NCI-H510A (cell line): ENCODE data around the gene LARGE1.

Source experiments
- DNase-seq: peaks from one replicate; lab custom pipeline; 2025; lab: John Stamatoyannopoulos, UW

Gene LARGE1

GRCh38 chr22:33913188-33913587, 7.1 kb downstream of the LARGE1 start:
- DNase-seq = no peak

GRCh38 chr22:33909911-33910310, 10.4 kb downstream of the LARGE1 start:
- no peak for DNase-seq

GRCh38 chr22:33909075-33909458, 11.2 kb downstream of the LARGE1 start:
- DNase-seq = no peak

GRCh38 chr22:33908171-33909074, 11.9 kb downstream of the LARGE1 start:
- DNase-seq = no peak

GRCh38 chr22:33906954-33907353, 13.3 kb downstream of the LARGE1 start:
- no peak for DNase-seq

GRCh38 chr22:33906475-33906874, 13.8 kb downstream of the LARGE1 start:
- no peak for DNase-seq

GRCh38 chr22:33903012-33903411, 17.3 kb downstream of the LARGE1 start:
- no peak for DNase-seq

- DNase-seq = no peak
These were observed 18.2 kb downstream of the LARGE1 start for GRCh38 chr22:33902073-33902472.

- DNase-seq = no peak
These were observed 22.2 kb downstream of the LARGE1 start for GRCh38 chr22:33898121-33898520.

GRCh38 chr22:33897448-33897835, 22.8 kb downstream of the LARGE1 start:
- no peak for DNase-seq

- no peak for DNase-seq
These were observed 23.5 kb downstream of the LARGE1 start for GRCh38 chr22:33896575-33897447.

- no peak for DNase-seq
These were observed 24.1 kb downstream of the LARGE1 start for GRCh38 chr22:33896154-33896553.

- DNase-seq = no peak
These were observed 24.8 kb downstream of the LARGE1 start for GRCh38 chr22:33895444-33895843.

GRCh38 chr22:33894515-33894914, 25.8 kb downstream of the LARGE1 start:
- no peak for DNase-seq

GRCh38 chr22:33894036-33894435, 26.2 kb downstream of the LARGE1 start:
- DNase-seq = no peak

GRCh38 chr22:33893512-33893911, 26.8 kb downstream of the LARGE1 start:
- no peak for DNase-seq

GRCh38 chr22:33891992-33892391, 28.3 kb downstream of the LARGE1 start:
- no peak for DNase-seq

GRCh38 chr22:33891455-33891854, 28.8 kb downstream of the LARGE1 start:
- DNase-seq = no peak

- DNase-seq = no peak
These were observed 30.5 kb downstream of the LARGE1 start for GRCh38 chr22:33889748-33890147.

- no peak for DNase-seq
These were observed 31.5 kb downstream of the LARGE1 start for GRCh38 chr22:33888821-33889220.

- no peak for DNase-seq
These were observed 33.1 kb downstream of the LARGE1 start for GRCh38 chr22:33887173-33887572.

- DNase-seq = no peak
These were observed 33.6 kb downstream of the LARGE1 start for GRCh38 chr22:33886696-33887095.

GRCh38 chr22:33884829-33885228, 35.4 kb downstream of the LARGE1 start:
- no peak for DNase-seq
